NCI-H446 (cell line): ENCODE results near the gene HSFX2.
"Not testable (repeated sequence)": the region's sequence is repeated elsewhere in the genome, so short reads cannot be mapped to it uniquely, and the experiment has no call there.

ENCODE experiments used
- DNase-seq, 2 experiments: peaks; one replicate each; lab custom pipeline; 2025; lab: John Stamatoyannopoulos, UW

HSFX2 gene

GRCh38 chrX:149595214-149595613 lies at the start of gene HSFX2:
HSFX2 (minus strand) TSS chrX:149595314; CDS start chrX:149594700, 614 bp downstream.
- not testable (repeated sequence) for DNase-seq

- no peak for DNase-seq
These were observed 48.4 kb upstream of the HSFX2 start for GRCh38 chrX:149643496-149643895.

- DNase-seq: no peak
These were observed 46.7 kb upstream of the HSFX2 start for GRCh38 chrX:149641835-149642234.

- DNase-seq: no peak
These were observed 46.3 kb upstream of the HSFX2 start for GRCh38 chrX:149641432-149641831.

GRCh38 chrX:149639568-149639967 lies 44.5 kb upstream of the HSFX2 start:
- DNase-seq: no peak

- no peak for DNase-seq
These were observed 43.7 kb upstream of the HSFX2 start for GRCh38 chrX:149638860-149639259.

GRCh38 chrX:149633511-149633910 lies 38.4 kb upstream of the HSFX2 start:
- no peak for DNase-seq

- peak in 1 of 2 experiments; percentile 60 for DNase-seq
These were observed 36.4 kb upstream of the HSFX2 start, which contains the start of gene TMEM185A for GRCh38 chrX:149631234-149632165. TMEM185A (minus strand) TSS chrX:149631792; CDS start chrX:149631580, 212 bp downstream.

GRCh38 chrX:149630681-149631233 lies 35.6 kb upstream of the HSFX2 start:
- DNase-seq: no peak

- no peak for DNase-seq
These were observed 34.7 kb upstream of the HSFX2 start for GRCh38 chrX:149629730-149630387.

GRCh38 chrX:149628768-149629167 lies 33.7 kb upstream of the HSFX2 start:
- no peak for DNase-seq

- DNase-seq: no peak
These were observed 33.2 kb upstream of the HSFX2 start for GRCh38 chrX:149628280-149628679.

- DNase-seq: not testable (repeated sequence)
These were observed 31.7 kb upstream of the HSFX2 start for GRCh38 chrX:149626829-149627228.

GRCh38 chrX:149619662-149620061 lies 24.5 kb upstream of the HSFX2 start:
- DNase-seq: not testable (repeated sequence)

- no peak for DNase-seq
These were observed 23.8 kb upstream of the HSFX2 start for GRCh38 chrX:149618871-149619270.

GRCh38 chrX:149611623-149612175 lies 16.6 kb upstream of the HSFX2 start:
- no peak for DNase-seq

GRCh38 chrX:149610511-149610910 lies 15.4 kb upstream of the HSFX2 start:
- DNase-seq: no peak

GRCh38 chrX:149607699-149608098 lies 12.6 kb upstream of the HSFX2 start:
- no peak for DNase-seq

- DNase-seq: not testable (repeated sequence)
These were observed 10.3 kb upstream of the HSFX2 start for GRCh38 chrX:149605248-149605885.

GRCh38 chrX:149598603-149599002 lies 3.5 kb upstream of the HSFX2 start:
- not testable (repeated sequence) for DNase-seq

- not testable (repeated sequence) for DNase-seq
These were observed 829 bp upstream of the HSFX2 start for GRCh38 chrX:149595943-149596342.

- not testable (repeated sequence) for DNase-seq
These were observed 4.1 kb downstream of the HSFX2 start for GRCh38 chrX:149590993-149591392.
